HT-29 (cell line): ENCODE data around the gene SLC22A23. TPM values are rescaled to one million over a fixed set of nuclear protein-coding genes. Genes with fewer than 3 reads are reported as not detected.
A peak's percentile ranks its signal among the peaks of the same experiment; 100 is the strongest.
"Not testable (repeated sequence)": the region's sequence is repeated elsewhere in the genome, so short reads cannot be mapped to it uniquely, and the experiment has no call there.

Source experiments
- DNase-seq: peaks from one replicate; pipeline ENCODE4 v3.0.0-alpha.2; 2015; ENCODE audit warnings: low spot score
- total RNA-seq: library from RNA; depleted of rRNA; stranded (reverse); fragments of >200 nt; shearing (Covaris generic); gene quantifications from 2 replicates; pipeline ENCODE4 v1.2.3, GENCODE V29; 2014

SLC22A23 gene
- total RNA-seq, 1 experiment from 2014 or later = 10.8 TPM

DNA sequence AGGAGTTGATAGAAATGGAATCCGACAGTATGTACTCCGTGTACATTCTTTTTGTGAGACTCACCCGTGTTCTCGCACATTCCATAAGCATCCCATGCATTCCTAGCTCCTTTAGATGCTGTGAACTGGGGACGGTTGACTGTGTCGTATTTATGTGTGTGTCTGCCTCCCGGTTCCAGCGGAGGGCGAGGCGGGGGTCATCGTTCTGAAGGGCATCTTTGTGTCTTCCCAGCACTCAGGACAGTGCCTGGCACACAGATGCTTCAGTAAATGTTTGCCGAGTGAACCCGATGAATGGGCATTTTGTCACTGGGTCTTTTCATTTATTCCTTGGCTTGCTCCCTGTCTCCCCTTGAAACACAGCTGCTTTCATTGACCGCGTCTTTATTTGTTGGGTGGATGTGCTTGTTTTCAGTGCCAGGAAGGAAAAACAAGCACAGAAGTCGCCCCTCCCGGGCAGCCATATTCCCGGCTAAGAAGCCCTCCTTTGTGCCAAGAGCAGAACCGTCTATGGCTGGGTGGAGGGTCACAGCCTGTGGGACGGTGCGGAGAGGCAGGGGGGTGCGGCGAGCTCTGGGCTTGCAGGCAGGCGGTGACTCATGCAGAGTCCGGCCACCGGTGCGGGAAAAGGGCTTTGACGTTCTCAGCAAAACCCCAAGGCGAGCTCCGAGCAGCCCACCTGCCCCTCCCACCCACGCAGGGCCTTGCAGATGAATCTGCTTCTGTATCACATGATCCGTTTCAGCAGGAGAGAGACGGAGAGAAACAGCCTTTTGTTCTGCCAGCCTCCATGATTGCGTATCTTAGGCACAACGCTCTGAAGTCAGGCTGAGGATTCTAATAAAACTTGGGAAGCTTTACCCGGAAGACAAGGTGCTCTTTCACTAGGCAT, 209.3 kb downstream of the SLC22A23 start:
- peak; percentile 36 for DNase-seq

DNA sequence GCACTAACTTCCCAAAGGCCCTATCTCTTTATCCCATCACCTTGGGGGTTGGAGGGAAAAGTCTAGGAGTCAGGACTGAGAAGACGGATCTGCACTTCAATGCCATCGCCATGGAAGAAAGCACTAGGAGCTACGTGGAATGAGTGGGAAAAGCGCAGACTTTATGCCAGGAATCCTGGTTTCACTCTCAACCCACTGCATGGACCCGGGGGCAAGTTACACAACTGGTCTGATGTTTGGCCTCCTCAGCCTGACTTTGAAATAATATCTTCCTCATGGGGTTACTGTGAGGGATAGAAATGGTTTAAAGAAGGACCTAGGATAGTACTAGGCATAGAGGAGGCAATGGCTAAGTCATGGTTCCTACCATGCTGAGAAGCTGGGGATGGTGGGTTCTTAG, 211.6 kb downstream of the SLC22A23 start:
- DNase-seq = no peak

DNA sequence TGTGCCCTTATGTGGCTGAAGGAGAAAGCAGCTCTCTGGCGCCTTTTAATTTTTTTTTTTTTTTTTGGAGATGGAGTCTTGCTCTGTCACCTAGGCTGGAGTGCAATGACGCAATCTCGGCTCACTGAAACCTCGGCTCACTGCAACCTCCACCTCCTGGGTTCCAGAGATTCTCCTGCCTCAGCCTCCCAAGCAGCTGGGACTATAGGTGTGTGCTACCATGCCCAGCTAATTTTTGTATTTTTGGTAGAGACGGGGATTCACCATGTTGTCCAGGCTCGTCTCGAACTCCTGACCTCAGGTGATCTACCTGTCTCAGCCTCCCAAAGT, 212.1 kb downstream of the SLC22A23 start:
- DNase-seq = not testable (repeated sequence)

DNA sequence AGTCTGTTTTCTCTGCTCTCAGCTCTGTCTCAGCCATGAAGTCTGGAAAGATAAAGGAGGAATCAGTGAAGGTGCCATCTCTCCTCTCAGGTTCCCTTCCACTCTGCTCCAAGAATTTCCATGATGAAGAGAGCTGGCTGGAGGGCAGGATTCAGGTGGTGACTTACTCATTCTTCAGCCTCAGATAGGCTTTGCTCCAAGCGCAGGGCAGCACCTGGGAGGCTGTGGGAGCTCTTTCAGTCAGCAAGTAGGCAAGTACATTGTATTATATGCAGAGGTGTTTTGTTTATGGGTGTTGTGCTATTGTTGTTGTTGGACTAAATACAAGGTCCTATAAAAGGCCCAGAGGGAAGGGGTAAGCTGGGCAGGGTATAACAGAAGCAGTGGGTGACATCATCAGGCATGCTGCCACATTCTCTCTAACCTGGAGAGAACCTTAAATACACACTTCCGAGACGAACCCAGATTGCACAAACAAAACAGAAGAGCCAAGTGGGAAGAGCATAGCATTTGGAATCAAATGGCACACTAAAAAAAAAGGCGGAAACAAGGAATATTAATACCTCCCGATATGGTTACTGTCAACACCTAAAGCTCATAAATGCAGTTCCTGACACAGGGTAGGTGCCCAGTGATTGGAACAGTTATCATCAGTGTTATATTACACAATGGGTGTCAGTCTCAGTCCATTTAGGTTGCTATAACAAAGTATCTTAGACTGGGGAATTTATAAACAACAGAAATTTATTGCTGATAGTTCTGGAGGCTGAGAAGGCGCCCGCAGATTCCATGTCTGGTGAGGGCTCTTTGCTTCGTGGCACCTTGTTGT, 212.6 kb downstream of the SLC22A23 start:
- DNase-seq = no peak

DNA sequence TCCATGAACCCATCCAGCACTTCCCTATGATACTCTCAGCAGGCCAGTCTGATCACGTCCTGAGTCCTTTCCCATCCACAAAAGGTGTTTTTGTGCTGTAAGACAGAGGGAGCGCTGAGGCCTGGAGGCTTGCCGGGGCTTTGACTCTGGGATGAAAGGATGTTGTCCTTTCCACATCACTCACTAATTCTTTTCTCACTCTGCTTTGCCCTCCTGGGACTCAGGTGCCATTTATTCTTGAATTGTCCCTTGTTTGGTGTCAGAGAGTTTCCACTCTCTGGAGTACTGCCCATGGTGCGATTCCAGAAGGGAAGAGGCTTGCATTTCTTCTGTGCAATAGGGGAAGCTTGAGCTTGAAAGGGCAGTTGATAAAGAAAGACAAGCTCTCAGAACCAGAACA, 214.1 kb downstream of the SLC22A23 start:
- no peak for DNase-seq

DNA sequence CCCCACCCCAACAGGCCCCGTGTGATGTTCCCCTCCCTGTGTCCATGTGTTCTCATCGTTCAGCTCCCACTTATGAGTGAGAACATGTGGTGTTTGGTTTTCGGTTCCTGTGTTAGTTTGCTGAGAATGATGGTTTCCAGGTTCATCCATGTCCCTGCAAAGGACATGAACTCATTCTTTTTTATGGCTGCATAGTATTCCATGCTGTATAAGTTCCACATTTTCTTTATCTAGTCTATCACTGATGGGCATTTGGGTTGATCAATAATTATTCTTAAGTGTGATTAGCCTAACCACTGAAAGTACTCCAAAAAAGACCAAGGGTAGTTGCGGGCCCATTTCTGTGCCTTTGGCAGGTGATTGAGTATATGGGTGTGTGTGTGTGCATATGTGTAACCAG, 215.1 kb downstream of the SLC22A23 start:
- not testable (repeated sequence) for DNase-seq

DNA sequence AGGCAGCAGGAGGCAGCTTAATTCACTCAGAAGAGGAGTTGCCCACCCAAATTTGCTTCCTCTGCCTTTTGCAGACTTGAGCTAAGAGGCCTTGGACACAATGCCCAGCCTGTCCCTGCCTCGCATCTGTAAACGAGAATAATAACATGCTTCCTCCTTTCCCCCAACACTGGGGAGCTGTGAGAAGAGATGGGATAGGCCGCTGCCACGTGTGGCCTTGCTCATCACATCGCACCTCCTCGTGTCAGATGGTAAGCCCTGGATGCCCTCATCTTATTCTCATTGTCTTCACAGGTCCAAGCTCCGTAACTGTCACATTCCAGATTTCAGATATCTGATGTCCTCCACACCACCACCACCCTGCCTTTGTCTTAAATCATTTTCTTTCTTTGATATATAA, 216.3 kb downstream of the SLC22A23 start:
- no peak for DNase-seq

DNA sequence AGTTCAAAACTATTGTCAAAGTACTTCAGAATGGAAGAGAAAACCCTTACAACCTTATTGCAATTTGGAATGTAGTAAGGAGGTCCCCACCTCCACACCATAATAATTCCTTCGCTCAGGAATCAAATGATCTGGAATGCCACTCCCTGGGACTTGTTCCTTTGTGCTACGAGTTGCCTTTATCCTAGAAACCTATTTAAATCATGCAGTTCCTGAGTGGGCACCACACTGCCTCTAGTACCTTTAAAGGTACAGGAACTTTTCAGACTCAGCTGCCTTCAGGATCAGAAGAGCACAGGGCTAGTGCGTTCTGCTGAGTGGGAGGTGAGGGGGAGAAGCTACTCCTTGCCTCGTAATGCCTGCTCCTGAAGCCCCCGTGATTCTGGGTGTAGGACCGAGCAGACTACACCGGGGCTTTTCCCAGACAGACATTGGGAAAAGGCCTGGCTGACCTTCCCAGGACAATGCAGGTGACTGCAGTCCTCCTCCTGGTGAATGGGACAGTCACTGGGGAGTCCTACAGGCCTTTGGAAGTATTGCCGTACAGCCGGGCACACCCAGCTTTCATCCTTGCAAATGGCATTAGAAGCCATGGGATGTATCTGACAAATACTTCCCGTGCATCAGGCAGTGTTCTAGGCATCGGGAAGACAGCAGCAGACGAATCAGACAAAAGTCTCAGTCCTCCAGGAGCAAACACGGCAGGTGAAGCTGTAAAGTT, 217.6 kb downstream of the SLC22A23 start:
- peak; percentile 60 for DNase-seq

DNA sequence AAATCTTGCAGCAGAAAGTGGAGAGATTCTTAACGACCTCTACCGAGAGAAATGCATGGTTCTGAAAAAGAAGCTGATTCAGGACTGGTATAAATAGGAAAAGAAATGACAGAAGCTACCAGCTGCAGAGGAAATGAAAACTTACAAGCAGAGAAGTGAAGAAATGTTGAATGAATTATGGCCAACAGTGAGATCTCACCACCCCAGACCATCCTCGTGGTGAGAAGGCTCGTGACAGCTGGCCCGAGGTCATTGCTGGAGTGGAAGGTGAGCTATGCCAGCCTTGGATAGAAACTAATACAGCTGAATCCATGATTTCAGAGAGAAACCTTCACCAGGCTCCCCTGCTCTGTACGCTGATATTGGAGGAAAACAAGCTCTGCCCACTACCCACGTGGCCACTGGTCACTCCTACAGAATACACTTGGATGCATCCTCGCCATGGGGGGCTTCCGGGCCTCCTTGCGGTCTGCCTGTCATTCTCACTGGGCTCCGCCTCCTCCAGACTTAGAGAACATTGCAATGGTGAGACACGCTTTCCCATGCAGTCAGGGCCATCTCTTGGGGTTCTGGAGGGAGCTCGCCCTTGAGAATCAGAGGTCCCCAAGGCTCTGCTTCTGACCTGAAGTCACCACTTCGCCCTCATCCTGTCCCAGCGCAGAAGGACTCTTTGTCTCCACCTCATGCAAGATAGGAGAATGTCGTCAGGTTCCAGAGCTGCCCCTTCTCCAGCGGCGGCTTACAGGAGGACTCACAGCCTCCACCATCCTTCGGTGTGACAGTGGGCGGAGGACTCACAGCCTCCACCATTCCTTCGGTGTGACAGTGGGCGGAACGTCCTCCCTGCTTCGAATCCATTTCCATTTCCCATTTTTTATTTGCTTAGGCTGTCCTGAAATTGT, 218.8 kb downstream of the SLC22A23 start:
- DNase-seq = no peak

DNA sequence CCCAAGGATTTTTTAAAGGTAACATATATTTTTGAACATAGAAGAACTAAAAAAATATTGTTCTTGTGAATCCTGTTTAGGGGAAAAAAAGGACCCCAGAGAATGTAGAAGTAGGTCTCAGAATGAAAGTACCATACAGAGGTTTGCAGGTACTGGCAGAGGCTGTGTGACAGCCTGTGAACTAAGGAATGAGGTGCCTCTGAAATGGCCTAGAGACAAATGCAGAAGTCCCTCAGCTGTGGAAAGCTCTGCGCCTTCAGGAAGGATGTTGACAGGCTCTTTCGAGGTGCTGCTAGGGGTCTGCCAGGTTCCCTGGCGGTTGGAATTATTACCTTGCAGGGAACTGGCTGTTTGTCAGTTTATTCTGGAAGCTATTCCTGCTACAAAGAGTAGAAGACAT, 220.8 kb downstream of the SLC22A23 start:
- no peak for DNase-seq

DNA sequence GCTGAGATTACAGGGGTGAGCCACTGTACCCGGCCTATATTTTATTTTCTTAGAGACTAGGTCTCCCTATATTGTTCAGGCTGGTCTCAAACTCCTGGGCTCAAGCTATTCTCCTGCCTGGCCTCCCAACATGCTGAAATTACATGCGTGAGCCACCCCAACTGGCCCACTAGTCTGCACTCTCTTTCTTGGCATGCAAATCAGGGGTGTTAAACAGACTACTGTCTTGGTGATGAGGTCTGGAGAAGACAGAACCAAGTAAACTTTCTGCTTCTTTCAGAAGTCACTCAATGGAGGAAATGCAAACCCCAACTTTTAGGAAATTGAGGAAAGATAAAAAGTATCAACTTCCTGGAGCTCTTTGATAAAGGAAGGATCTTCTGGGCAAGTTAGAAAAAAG, 221.4 kb downstream of the SLC22A23 start:
- DNase-seq = no peak

DNA sequence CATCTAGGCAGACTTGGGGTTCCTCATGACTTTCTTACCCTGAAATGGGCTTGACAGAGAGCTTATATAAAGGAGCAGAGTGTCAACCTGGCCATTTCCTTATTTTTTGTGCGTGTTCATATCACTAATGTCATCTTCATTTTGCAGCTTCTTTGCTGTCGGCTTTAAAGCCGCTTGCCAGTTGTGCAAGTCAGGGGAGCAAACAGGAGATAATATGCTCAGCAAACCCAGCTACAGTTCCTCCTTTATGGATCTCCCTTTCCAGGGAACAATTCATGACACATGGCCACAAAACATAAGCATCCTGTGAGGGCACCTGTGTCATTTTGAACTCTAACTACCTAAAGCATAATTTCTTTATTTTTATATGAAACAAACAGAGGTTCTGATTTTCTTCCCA, 222.9 kb downstream of the SLC22A23 start:
- no peak for DNase-seq

DNA sequence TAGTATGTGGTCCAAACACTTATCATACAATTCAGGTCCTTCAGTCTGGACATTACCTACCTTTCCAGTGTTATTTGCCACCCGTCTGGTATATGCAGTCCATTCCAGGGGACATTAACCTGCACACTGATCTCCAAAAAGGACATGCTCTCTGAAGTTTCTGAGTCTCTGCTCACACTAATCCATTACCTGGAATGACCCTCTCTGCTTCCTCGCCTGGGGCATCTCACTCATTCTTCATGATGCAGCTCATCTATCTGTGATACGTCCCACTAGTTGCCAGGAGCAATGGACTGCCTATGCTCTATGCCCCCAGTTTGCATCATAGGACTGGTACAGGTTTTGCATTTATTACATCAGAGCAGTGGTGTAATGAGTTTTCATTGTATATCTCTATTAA, 223.5 kb downstream of the SLC22A23 start:
- no peak for DNase-seq

DNA sequence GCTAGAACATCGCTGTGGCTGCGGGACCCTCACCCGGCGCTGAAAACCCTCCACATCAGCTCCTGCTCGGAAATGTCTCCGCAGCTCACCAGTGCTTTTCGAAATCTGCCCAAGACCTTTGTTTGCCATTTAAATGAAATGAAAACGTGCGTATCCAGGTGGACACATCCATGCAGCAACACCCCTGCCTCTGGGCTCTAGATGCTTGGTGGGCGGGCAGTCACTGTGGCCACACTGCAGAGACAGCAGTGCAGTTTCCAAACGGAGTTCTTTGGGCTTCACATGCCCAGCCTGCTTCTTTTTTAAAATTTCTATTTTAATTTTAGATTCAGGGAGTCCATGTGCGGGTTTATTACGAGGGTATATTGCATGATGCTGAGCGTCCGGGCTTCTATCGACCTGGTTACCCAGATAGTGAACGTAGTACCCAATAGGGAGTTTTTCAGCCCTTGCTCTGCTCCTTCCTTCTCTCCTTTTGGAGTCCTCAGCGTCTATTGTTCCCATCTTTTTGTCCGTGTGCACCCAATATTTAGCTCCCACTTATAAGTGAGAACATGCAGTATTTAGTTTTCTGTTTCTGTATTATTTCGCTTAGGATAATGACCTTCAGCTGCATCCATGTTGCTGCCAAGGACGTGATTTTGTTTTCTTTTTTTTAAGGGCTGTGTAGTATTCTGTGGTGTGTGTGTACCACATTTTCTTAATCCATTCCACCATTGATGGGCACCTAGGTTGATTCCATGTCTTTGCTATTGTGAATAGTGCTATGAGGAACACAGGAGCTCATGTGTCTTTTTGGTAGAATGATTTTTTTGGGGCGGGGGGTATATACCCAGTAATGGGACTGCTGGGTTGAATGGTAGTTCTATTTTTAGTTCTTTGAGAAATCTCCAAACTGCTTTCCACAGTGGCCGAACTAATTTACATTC, 224.6 kb downstream of the SLC22A23 start:
- DNase-seq = no peak

DNA sequence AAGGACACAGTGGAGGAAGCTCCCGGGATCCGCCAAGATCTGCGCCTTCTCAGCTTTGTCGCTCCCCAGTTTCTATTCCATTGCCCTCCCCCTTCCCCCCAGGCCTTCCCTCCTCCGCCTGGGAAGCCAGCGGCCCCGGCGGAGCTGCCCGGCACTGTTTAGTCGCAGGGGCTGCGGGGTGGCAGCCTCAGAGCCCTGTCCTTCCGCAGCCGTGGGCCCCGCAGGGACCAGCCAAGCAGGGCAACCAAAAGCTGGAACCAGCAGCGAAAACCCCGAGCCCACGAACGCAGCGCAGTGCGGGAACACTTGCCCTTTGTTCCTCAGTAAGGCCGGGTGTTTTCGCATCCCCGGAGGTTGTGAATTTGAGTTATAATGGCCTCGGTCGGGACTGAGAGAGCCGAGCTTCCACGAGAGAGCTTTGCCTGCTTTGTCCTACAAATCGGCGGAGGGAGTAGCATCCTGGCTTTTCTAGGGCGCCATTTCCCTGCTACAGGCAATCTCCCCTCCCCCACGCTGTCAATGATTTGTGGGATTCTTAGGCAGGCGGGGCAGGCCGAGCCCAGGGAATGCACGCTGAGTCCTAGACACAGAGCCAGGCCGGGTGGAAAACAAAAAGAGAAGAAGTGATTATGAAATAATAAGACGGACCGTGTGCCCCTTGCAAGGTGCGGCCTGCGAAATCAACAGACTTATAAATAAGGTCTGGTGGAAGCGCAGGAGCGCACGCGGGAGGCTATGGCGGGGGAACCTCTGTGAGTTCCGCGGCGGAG, 225.4 kb downstream of the SLC22A23 start:
- peak; percentile 88 for DNase-seq

DNA sequence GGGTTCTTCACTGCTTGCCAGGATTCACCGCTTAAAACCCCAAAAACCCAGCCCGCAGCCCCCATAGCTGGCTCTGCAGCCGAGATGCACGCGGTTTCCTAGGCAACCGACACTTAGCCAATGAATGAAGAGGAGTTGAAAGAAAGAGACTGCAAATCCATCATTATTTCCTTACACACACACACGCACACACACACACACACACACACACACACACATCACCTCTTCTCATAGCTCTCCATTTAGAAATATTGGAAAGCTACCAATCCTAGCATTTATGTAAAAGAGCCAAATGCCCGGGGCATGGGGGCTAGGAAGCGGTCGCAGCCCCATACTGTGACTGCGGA, 226.0 kb downstream of the SLC22A23 start:
- DNase-seq = peak; percentile 39

DNA sequence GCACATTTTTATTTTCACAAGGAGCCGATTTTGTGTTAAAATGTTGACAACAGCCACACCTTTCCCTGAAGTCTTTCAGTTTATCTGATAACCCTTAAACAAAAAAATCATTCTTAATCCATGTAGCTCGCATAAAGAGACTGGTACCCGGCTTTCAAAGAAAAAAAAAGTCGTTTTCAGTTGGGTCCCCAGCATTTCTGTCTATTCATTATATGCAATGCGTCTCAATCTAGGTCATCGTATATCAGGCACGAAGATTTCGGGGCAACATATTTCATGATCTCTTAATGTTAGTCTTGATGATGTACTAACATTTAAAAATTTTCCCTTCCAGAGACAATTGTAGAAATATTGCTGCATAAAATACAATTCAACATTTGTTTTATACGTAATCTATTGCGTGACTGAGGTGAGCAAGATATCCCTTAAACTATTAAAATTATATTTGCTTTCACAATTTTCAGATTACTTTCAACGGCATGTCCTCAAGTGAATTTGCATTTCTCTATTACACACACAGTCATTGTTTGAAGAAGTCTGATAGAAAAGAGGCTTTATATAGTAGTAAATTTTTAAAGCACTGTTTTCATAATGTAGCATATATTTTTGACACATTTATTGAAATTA, 226.5 kb downstream of the SLC22A23 start:
- DNase-seq = no peak

DNA sequence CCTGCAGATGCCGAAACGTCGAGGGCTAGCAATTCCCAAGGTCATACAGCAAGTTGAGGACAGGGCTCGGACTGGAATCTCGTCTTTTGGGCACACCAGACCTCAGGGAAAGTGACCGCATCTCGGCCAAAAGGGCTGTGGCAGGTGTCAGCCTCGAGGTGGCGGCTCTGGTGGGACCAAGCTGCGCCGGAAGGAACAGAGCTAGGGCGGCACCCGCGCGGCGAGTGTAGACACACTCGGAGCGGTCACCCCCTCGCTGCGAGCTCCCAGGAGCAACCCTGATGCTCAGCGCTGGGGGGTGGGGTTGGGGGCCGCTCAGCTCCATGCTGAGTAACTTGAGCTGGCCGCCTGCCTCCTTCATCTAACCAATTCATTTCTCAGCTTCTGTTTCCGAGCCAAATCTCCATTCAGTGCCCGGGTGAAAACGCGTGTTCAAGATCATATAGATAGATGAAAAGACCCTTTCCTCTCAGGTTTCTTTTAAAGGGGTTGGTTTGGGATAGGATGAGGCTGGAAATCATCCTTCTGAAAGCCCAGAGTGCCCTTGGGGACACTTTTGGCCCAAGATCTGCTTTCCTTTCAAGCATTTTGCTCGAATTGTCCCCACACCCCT, 227.2 kb downstream of the SLC22A23 start:
- DNase-seq = no peak
